DOHH2 (cell line): Measurements from ENCODE around the gene PSG1.
"Not testable (repeated sequence)": the region's sequence is repeated elsewhere in the genome, so short reads cannot be mapped to it uniquely, and the experiment has no call there.

Experiments
- H3F3A ChIP-seq: fragments of 200-600 bp; sonication (generic), shearing (Covaris generic); 2 replicates; pipeline ENCODE4 v1.6.0; 2016; ENCODE audit warnings: antibody characterized with exemption, mild to moderate bottlenecking; ENCODE audit not compliant: control insufficient read depth, insufficient read depth
- H3K27ac ChIP-seq: fragments of 200-600 bp; sonication (generic); 2 replicates; pipeline ENCODE4 v1.5.1; 2014; ENCODE audit warnings: low read depth, mild to moderate bottlenecking, low read length, moderate library complexity
- H3K27me3 ChIP-seq: fragments of 200-600 bp; sonication (generic); 2 replicates; pipeline ENCODE4 v1.6.1; 2014; ENCODE audit warnings: mild to moderate bottlenecking, low read length, mixed read lengths; ENCODE audit not compliant: control insufficient read depth
- H3K36me3 ChIP-seq: fragments of 200-600 bp; sonication (generic); 2 replicates; pipeline ENCODE4 v1.6.1; 2014; ENCODE audit warnings: mild to moderate bottlenecking, low read length, moderate library complexity, mixed read lengths; ENCODE audit not compliant: control insufficient read depth
- H3K4me1 ChIP-seq: fragments of 200-600 bp; sonication (generic); 2 replicates; pipeline ENCODE4 v1.6.1; 2014; ENCODE audit warnings: mild to moderate bottlenecking, low read length, mixed read lengths; ENCODE audit not compliant: control insufficient read depth
- H3K4me2 ChIP-seq: fragments of 200-600 bp; sonication (generic); 2 replicates; pipeline ENCODE4 v1.6.0; 2014; ENCODE audit warnings: mild to moderate bottlenecking, low read length, moderate library complexity
- H3K4me3 ChIP-seq: fragments of 200-600 bp; sonication (generic); 2 replicates; pipeline ENCODE4 v1.5.1; 2014; ENCODE audit warnings: mild to moderate bottlenecking, low read length, mixed read lengths
- H3K79me2 ChIP-seq: fragments of 200-600 bp; sonication (generic); 2 replicates; pipeline ENCODE4 v1.6.1; 2014; ENCODE audit warnings: mild to moderate bottlenecking, low read length, mixed read lengths; ENCODE audit not compliant: control insufficient read depth
- H3K9me2 ChIP-seq: fragments of 200-600 bp; sonication (generic); replicated peaks from 2 replicates; pipeline ENCODE4 v1.6.1; 2014; ENCODE audit warnings: mild to moderate bottlenecking, low read length, mixed read lengths; ENCODE audit not compliant: control insufficient read depth
- H3K9me3 ChIP-seq: fragments of 200-600 bp; sonication (generic); 2 replicates; pipeline ENCODE4 v1.6.1; 2014; ENCODE audit warnings: antibody characterized with exemption, low read length, mixed read lengths; ENCODE audit not compliant: control insufficient read depth, insufficient read depth
- H4K20me1 ChIP-seq: fragments of 200-600 bp; sonication (generic); 2 replicates; pipeline ENCODE4 v1.6.0; 2014; ENCODE audit warnings: low read depth, mild to moderate bottlenecking, antibody characterized with exemption, low read length, moderate library complexity; ENCODE audit not compliant: control insufficient read depth, insufficient read depth
- EZH2phosphoT487 ChIP-seq: fragments of 200-600 bp; sonication (generic); IDR thresholded peaks from 2 replicates; pipeline ENCODE4 v1.6.1; 2017; ENCODE audit warnings: borderline replicate concordance, mild to moderate bottlenecking, antibody characterized with exemption, low read length, moderate library complexity, mixed read lengths
- TF ChIP-seq, protein P1 (sequence below): fragments of 200-600 bp; sonication (generic); IDR thresholded peaks from one replicate; pipeline ENCODE4 v1.5.1; 2014; ENCODE audit warnings: antibody characterized with exemption, mild to moderate bottlenecking, low read depth, low read length; ENCODE audit not compliant: poor library complexity, severe bottlenecking

Gene PSG1

DNA sequence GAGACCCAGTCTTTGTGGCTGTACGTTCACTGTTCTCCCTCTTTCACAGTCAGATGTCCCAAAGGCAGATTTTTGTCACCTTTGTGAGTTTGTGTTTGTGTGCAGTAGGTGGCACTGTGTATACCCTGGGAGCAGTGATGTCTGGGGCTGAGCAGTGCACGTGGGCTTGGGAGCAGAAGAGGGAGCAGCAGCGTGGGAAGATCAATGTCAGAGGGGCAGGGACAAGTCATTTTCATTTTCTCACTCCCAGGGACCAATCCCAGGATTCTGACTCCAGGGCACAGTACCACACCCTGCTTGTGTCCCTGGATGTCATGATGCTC is 40.2 kb upstream of the PSG1 start:
- no peaks in the 10 kb centered on the region for H3K4me1 ChIP-seq
- H3K36me3 ChIP-seq = no peaks in the 10 kb centered on the region
- H3K27ac ChIP-seq = no peak overlapping the region
- no peak overlapping the region for H3K4me2 ChIP-seq
- no peaks in the 10 kb centered on the region for H3K27me3 ChIP-seq
- no peak for TF ChIP-seq EZH2phosphoT487
- TF ChIP-seq, protein P1, sequence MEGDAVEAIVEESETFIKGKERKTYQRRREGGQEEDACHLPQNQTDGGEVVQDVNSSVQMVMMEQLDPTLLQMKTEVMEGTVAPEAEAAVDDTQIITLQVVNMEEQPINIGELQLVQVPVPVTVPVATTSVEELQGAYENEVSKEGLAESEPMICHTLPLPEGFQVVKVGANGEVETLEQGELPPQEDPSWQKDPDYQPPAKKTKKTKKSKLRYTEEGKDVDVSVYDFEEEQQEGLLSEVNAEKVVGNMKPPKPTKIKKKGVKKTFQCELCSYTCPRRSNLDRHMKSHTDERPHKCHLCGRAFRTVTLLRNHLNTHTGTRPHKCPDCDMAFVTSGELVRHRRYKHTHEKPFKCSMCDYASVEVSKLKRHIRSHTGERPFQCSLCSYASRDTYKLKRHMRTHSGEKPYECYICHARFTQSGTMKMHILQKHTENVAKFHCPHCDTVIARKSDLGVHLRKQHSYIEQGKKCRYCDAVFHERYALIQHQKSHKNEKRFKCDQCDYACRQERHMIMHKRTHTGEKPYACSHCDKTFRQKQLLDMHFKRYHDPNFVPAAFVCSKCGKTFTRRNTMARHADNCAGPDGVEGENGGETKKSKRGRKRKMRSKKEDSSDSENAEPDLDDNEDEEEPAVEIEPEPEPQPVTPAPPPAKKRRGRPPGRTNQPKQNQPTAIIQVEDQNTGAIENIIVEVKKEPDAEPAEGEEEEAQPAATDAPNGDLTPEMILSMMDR = peak; percentile 35
- H3K4me3 ChIP-seq = no peak overlapping the region
- H3F3A ChIP-seq = no peaks in the 10 kb centered on the region
- H3K9me3 ChIP-seq = no peaks in the 10 kb centered on the region
- H3K79me2 ChIP-seq = no peaks in the 10 kb centered on the region
- no peaks in the 10 kb centered on the region for H3K9me2 ChIP-seq
- H4K20me1 ChIP-seq = no peaks in the 10 kb centered on the region

DNA sequence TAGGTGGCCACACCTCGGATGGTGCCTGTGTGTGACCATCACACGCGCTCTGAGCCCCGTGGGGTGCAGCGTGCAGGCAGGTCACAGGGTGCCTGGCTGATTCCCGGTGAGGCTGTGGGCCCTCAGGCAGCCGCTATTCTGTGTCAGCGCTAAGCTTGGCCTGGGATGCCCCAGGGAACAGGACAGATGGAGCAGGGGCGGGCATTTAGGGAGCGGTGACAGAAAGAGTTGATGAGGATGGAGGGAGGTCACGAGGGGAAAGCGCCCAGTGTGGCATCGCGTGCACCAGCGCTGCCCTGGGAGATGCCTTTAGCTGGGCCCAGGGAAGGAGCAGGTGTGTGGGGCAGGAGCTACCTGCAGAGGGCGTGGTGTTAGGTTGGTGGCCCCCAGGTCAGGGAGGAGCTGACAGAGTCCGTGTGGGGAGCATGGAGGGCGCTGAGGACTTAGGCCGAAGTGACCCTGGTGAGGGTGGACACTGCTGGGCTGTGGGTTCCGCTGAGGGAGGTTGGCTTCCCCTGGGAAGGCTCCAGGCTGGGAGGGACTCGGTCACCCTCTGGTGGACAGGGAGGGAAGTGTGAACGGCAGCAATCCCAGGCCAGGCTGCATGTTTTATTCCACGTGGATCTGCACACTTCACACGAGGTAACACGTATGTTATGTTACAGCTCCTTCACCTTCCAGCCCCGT is 39.7 kb upstream of the PSG1 start:
- not testable (repeated sequence) for H3K36me3 ChIP-seq, H3K4me2 ChIP-seq, H3K9me2 ChIP-seq, H3K79me2 ChIP-seq, H3F3A ChIP-seq, H3K4me3 ChIP-seq, H3K27ac ChIP-seq, H3K4me1 ChIP-seq, H3K27me3 ChIP-seq, H4K20me1 ChIP-seq, H3K9me3 ChIP-seq
- TF ChIP-seq, protein P1 = peak; percentile 57

DNA sequence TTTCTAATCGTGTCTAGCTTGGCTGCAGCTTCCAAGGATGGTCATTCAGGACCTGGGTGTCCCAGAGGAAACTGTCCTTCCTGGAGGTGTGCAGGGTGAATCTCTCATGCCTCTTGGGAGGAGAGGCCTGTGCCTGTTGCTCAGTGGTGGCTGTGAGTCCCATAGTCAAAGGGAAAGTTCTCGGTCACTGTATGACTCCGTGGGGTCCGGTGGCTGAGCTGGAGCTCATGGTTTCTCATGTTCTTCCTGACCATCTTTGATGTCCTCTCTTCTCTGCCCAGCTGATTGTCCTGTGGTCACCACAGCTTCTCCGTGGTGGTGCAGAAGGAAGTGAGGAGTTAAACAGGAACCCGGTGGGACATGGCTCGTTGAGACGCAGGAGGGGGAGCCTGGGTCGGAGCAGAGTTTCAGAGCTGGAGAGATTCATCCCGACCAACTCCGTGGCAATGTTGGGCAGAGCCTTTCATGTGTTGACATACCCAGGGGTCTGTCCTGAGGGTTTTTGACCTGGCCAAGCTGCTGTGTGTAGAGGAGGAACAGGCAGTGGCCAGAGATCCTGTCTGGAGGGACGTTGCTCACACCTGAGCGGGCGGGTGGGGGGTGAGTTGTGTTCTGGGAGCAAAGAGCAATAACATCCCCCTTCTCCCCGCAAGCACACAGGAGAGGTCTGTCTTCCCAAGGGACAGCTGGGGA is 39.0 kb upstream of the PSG1 start:
- not testable (repeated sequence) for H3K4me1 ChIP-seq, H3F3A ChIP-seq, H3K27me3 ChIP-seq, H4K20me1 ChIP-seq, H3K9me3 ChIP-seq, H3K9me2 ChIP-seq, H3K4me3 ChIP-seq, H3K36me3 ChIP-seq, H3K79me2 ChIP-seq, H3K27ac ChIP-seq, H3K4me2 ChIP-seq

DNA sequence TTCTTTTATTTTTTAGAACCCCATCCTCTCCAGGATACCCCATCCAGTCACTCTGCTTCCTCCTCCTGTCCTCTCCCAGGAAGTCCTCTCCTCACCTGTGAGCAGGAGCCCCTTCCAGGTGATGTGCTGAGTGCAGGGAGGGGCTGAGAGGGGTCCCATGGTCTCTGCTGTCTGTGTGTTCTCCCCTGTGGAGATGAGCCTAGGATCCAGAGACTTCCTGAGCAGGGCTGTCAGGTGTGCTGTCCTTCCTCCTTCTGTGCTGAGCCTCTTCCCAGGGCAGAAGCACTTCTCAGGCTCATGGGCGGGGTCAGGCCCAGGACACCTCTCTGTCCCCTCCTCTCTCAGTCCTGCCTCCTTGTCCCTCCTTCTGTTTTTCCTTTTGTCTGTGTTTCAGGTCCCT is 38.1 kb upstream of the PSG1 start, which contains the start of gene PSG6:
PSG6 (minus strand) TSS at position 261 of the 400 bp plus-strand sequence; CDS start at position 159, 102 bp downstream.
- H3K9me3 ChIP-seq, H3K4me2 ChIP-seq, H3K36me3 ChIP-seq, H3K4me1 ChIP-seq, H3K79me2 ChIP-seq, H4K20me1 ChIP-seq, H3K27me3 ChIP-seq, H3K27ac ChIP-seq, H3F3A ChIP-seq, H3K4me3 ChIP-seq, H3K9me2 ChIP-seq: not testable (repeated sequence)

DNA sequence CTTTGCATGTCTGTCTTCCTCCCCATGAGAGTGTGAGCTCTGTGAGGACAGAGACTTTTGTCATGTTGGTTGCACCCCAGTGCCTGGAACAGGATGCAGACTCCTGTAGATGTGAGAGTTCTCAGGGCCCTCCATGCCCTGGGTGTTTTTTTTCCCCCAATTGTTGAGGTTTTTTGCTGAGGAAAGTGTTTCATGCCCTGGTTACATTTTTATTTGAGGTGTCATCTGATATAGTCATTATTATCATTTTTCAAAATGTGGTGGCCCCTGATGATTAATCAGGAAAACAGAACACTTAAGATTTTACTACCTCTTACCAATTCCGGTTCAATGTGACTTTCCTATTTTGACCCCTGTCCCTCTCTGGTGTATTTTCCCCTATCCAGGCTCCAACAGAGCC is 37.4 kb upstream of the PSG1 start:
- H3K27ac ChIP-seq, H3K4me2 ChIP-seq, H3K9me3 ChIP-seq, H3K79me2 ChIP-seq, H3F3A ChIP-seq, H3K4me3 ChIP-seq, H3K27me3 ChIP-seq, H3K4me1 ChIP-seq, H3K9me2 ChIP-seq, H3K36me3 ChIP-seq, H4K20me1 ChIP-seq: not testable (repeated sequence)

DNA sequence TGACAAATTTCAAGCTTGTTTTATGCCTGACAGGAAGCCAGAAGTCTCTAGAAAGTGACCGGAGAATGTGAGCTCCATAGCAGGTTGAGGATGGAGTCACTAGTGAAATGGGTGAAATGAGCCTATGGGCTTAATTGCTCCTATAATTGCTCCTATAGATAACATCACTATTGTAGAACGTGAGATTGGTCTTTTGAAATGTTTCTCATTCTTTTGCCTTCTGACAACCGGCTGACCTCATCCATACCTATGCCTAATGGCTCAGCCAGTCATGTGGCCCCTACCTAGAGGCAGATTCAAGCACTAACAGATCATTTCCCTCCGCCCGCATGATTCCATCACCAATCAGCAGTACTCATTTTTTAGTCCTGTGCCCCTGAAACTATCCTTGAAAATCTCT is 34.0 kb upstream of the PSG1 start:
- H3K4me2 ChIP-seq, H4K20me1 ChIP-seq, H3K9me2 ChIP-seq, H3F3A ChIP-seq, H3K36me3 ChIP-seq, H3K4me3 ChIP-seq, H3K27ac ChIP-seq, H3K27me3 ChIP-seq, H3K79me2 ChIP-seq, H3K9me3 ChIP-seq, H3K4me1 ChIP-seq: not testable (repeated sequence)
